ENCODE data around the gene NEK10. TPM values are rescaled to one million over a fixed set of nuclear protein-coding genes. Genes with fewer than 3 reads are reported as not detected.

Gene NEK10
- total and polyA plus RNA-seq, 9 of the 15 experiments (the other 6 are each of a cell fraction or from before 2014, with no cell fraction given): 0.07 TPM; not detected in 8

DNA sequence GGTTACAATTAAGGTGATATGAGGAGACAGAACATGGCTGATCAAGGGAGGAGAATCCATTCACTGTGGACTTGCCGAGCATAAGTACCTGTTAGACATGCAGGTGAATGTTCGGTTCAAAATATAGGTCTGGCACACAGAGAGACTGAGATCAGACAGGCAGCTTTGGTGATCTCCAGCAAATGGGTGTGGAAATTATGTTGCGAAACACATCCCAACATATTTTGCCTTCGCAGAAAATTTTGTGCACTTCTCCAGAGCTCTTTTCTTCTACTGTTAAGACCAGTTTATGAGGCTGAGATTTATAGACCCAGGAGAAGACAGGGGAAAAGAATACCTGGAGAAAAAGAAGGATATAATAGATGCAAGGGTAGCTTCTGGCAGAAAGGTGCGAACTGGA, 183.2 kb downstream of the NEK10 start:
- TF ChIP-seq ZNF324 (CRISPR knock-in tag; IDR thresholded peaks at IDR 0.05): no peak
- Histone ChIP-seq H3K36me3 (ENCODE audit: control insufficient read depth, insufficient read depth, low read length) (no peaks in the 10 kb centered on the region), H4K20me1 (replicated peaks; ENCODE audit: control insufficient read depth, insufficient read depth, low read length) (no peaks in the 10 kb centered on the region), H3K27ac (ENCODE audit: extremely low read depth, low read depth, low read length) (no peak overlapping the region), H3K4me1 (replicated peaks in 1 of 2; ENCODE audit: control insufficient read depth in 2 of 2, insufficient read depth in 2 of 2, low read length in 2 of 2) (no peaks in the 10 kb centered on the region), H3K79me2 (ENCODE audit: control insufficient read depth, insufficient read depth, low read length) (no peaks in the 10 kb centered on the region), H3K9me3 (replicated peaks; ENCODE audit: control insufficient read depth, insufficient read depth, low read depth, low read length) (no peaks in the 10 kb centered on the region; the same call in none of the 2 replicates), H2AFZ (ENCODE audit: low read depth, low read length) (no peak overlapping the region), H3K4me3 (no peak overlapping the region), H3K9ac (ENCODE audit: insufficient read depth in 1 of 2, low read depth in 2 of 2, low read length in 2 of 2) (no peak overlapping the region), H3K27me3 (ENCODE audit: control insufficient read depth in 2 of 2, insufficient read depth in 2 of 2, low read length in 2 of 2) (no peaks in the 10 kb centered on the region), H3K4me2 (ENCODE audit: insufficient read depth, low read length) (no peak overlapping the region), H3K9me1 (ENCODE audit: control insufficient read depth, insufficient read depth, low read length) (no peaks in the 10 kb centered on the region)
- intact Hi-C loops (cut with micrococcal nuclease) (no loop called here), in situ Hi-C loops (cut with MboI) (no loop called here)
- CTCF ChIA-PET (ENCODE audit: low intra/inter-chr PET ratio): no interaction called here
- no peak for DNase-seq (ENCODE audit: extremely low read depth in 1 of 4, low spot score in 3 of 4)
- 2% methylated on average over 5 of the region's 5 CpGs for WGBS (ENCODE audit: insufficient coverage, low coverage, missing lambda C conversion rate)
- no peak for FAIRE-seq
- no peak for ATAC-seq
- POLR2A ChIA-PET: no interaction called here
- no TSS peak for BruUV-seq (replicated peaks)

DNA sequence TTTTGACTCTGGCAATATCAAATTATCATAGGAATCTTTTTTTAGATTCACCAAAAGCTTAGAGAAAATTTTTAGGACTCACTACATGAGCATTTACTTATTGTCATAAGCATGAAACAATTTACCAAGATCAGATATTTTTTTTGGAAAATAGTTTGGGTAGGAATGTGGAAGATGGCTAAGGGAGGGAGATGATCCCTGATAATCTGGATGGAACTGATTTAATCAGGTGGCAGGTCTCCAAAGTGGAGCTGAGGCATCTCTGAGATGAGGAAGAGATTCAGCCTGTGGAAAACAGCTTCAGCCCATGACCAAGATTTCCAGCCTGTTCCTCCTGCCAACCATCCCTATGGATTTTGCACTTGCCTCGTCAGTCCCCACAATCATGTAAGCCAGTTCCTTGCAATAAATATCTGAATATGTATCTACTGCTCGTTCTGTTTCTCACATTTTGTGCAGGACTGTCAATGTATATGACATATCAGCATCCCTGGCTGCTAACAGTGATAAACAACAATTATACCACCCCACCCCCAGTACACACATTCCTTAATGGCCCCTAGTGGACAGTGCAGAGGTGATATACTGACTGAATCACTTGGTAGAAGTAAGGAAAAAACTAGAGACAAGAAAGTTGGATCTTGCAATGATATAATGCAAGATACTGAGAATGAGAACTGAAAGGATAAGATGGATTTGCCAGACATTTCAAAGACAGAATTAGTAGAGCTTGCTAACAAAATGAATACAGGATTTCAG, 183.8 kb downstream of the NEK10 start:
- no peaks in the 10 kb centered on the region for H3K9me1 ChIP-seq (ENCODE audit: control insufficient read depth, insufficient read depth, low read length)
- H4K20me1 ChIP-seq (replicated peaks; ENCODE audit: control insufficient read depth, insufficient read depth, low read length): no peaks in the 10 kb centered on the region
- H3K79me2 ChIP-seq (ENCODE audit: control insufficient read depth, insufficient read depth, low read length): no peaks in the 10 kb centered on the region
- ChIA-PET CTCF (ENCODE audit: low intra/inter-chr PET ratio) (no interaction called here), POLR2A (no interaction called here)
- BruUV-seq (replicated peaks): no TSS peak
- no peak overlapping the region for H3K9ac ChIP-seq (ENCODE audit: insufficient read depth in 1 of 2, low read depth in 2 of 2, low read length in 2 of 2)
- no peak overlapping the region for H3K27ac ChIP-seq (ENCODE audit: extremely low read depth, low read depth, low read length)
- DNase-seq (ENCODE audit: extremely low read depth in 1 of 4, low spot score in 3 of 4): no peak
- no peaks in the 10 kb centered on the region; the same call in none of the 2 replicates for H3K9me3 ChIP-seq (replicated peaks; ENCODE audit: control insufficient read depth, insufficient read depth, low read depth, low read length)
- no peak overlapping the region for H3K4me3 ChIP-seq
- no peak overlapping the region for H2AFZ ChIP-seq (ENCODE audit: low read depth, low read length)
- H3K27me3 ChIP-seq (ENCODE audit: control insufficient read depth in 2 of 2, insufficient read depth in 2 of 2, low read length in 2 of 2): no peaks in the 10 kb centered on the region
- H3K4me1 ChIP-seq (replicated peaks in 1 of 2; ENCODE audit: control insufficient read depth in 2 of 2, insufficient read depth in 2 of 2, low read length in 2 of 2): no peaks in the 10 kb centered on the region
- H3K4me2 ChIP-seq (ENCODE audit: insufficient read depth, low read length): no peak overlapping the region
- no peaks in the 10 kb centered on the region for H3K36me3 ChIP-seq (ENCODE audit: control insufficient read depth, insufficient read depth, low read length)
- in situ Hi-C loops (cut with MboI) (no loop called here), intact Hi-C loops (cut with micrococcal nuclease) (no loop called here)
- no peak for ATAC-seq
- WGBS (ENCODE audit: insufficient coverage, low coverage, missing lambda C conversion rate): 0% methylated on average over 2 of the region's 2 CpGs
- TF ChIP-seq, protein P1, sequence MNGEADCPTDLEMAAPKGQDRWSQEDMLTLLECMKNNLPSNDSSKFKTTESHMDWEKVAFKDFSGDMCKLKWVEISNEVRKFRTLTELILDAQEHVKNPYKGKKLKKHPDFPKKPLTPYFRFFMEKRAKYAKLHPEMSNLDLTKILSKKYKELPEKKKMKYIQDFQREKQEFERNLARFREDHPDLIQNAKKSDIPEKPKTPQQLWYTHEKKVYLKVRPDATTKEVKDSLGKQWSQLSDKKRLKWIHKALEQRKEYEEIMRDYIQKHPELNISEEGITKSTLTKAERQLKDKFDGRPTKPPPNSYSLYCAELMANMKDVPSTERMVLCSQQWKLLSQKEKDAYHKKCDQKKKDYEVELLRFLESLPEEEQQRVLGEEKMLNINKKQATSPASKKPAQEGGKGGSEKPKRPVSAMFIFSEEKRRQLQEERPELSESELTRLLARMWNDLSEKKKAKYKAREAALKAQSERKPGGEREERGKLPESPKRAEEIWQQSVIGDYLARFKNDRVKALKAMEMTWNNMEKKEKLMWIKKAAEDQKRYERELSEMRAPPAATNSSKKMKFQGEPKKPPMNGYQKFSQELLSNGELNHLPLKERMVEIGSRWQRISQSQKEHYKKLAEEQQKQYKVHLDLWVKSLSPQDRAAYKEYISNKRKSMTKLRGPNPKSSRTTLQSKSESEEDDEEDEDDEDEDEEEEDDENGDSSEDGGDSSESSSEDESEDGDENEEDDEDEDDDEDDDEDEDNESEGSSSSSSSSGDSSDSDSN (IDR thresholded peaks at IDR 0.05; ENCODE audit: borderline replicate concordance in 1 of 2, low read depth in 2 of 2, low read length in 2 of 2): no peak
- TF ChIP-seq, protein P2, sequence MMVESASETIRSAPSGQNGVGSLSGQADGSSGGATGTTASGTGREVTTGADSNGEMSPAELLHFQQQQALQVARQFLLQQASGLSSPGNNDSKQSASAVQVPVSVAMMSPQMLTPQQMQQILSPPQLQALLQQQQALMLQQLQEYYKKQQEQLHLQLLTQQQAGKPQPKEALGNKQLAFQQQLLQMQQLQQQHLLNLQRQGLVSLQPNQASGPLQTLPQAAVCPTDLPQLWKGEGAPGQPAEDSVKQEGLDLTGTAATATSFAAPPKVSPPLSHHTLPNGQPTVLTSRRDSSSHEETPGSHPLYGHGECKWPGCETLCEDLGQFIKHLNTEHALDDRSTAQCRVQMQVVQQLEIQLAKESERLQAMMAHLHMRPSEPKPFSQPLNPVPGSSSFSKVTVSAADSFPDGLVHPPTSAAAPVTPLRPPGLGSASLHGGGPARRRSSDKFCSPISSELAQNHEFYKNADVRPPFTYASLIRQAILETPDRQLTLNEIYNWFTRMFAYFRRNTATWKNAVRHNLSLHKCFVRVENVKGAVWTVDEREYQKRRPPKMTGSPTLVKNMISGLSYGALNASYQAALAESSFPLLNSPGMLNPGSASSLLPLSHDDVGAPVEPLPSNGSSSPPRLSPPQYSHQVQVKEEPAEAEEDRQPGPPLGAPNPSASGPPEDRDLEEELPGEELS (CRISPR knock-in tag; IDR thresholded peaks at IDR 0.05; ENCODE audit: borderline replicate concordance): no peak
- TF ChIP-seq JUND (IDR thresholded peaks at IDR 0.05; ENCODE audit: borderline replicate concordance, low read depth, low read length): no peak
- TF ChIP-seq JUND (tag; IDR thresholded peaks at IDR 0.05; ENCODE audit: borderline replicate concordance, low read depth, low read length): no peak
- no peak for TF ChIP-seq ILF3 (IDR thresholded peaks at IDR 0.05; ENCODE audit: borderline replicate concordance)
- no peak for TF ChIP-seq RHOXF2B (CRISPR knock-in tag; conservative IDR thresholded peaks at IDR 0.05)
- no peak for TF ChIP-seq ZC3H11A (IDR thresholded peaks at IDR 0.05; ENCODE audit: low read depth, low read length)
- no peak for FAIRE-seq
